H9 (cell line): ENCODE results near the gene CTNNA3. TPM values are rescaled to one million over a fixed set of nuclear protein-coding genes. Genes with fewer than 3 reads are reported as not detected.
"Not testable (repeated sequence)": the region's sequence is repeated elsewhere in the genome, so short reads cannot be mapped to it uniquely, and the experiment has no call there.

ENCODE experiments used
- DNase-seq: peaks from one replicate; pipeline ENCODE4 v3.0.0-alpha.2; 2017
- H2AFZ ChIP-seq: one replicate; pipeline ENCODE4 v1.6.1; 2013; ENCODE audit warnings: mild to moderate bottlenecking, low read length, control low read depth, moderate library complexity
- H2AK5ac ChIP-seq: 2 replicates; pipeline ENCODE4 v1.6.1; 2013; ENCODE audit warnings: low read length, control low read depth, mixed read lengths; ENCODE audit not compliant: insufficient read length
- H2BK120ac ChIP-seq: one replicate; pipeline ENCODE4 v1.6.1; 2013; ENCODE audit warnings: low read depth, mild to moderate bottlenecking, low read length, control low read depth, inconsistent platforms; ENCODE audit not compliant: poor library complexity, severe bottlenecking
- H2BK12ac ChIP-seq: 2 replicates; pipeline ENCODE4 v1.6.1; 2013; ENCODE audit warnings: low read length, control low read depth, mixed read lengths, low read depth; ENCODE audit not compliant: insufficient read length
- H2BK15ac ChIP-seq: 2 replicates; pipeline ENCODE4 v1.6.1; 2013; ENCODE audit warnings: low read depth, low read length, control low read depth
- H2BK20ac ChIP-seq: one replicate; pipeline ENCODE4 v1.6.1; 2013; ENCODE audit warnings: low read depth, mild to moderate bottlenecking, low read length, control low read depth, inconsistent platforms; ENCODE audit not compliant: poor library complexity, severe bottlenecking
- H2BK5ac ChIP-seq: 2 replicates; pipeline ENCODE4 v1.6.1; 2013; ENCODE audit warnings: low read length, control low read depth, mixed read lengths; ENCODE audit not compliant: insufficient read length
- H3K14ac ChIP-seq: 2 replicates; pipeline ENCODE4 v1.6.1; 2013; ENCODE audit warnings: low read length, control low read depth; ENCODE audit not compliant: insufficient read depth
- H3K18ac ChIP-seq: 2 replicates; pipeline ENCODE4 v1.6.1; 2013; ENCODE audit warnings: low read depth, mild to moderate bottlenecking, mixed read lengths, low read length, control low read depth; ENCODE audit not compliant: insufficient read length
- H3K23ac ChIP-seq: 2 replicates; pipeline ENCODE4 v1.6.1; 2013; ENCODE audit warnings: low read length, control low read depth, mixed read lengths, low read depth; ENCODE audit not compliant: insufficient read length
- H3K23me2 ChIP-seq: 2 replicates; pipeline ENCODE4 v1.6.1; 2013; ENCODE audit warnings: low read depth, mild to moderate bottlenecking, mixed read lengths, low read length, control low read depth; ENCODE audit not compliant: insufficient read length, poor library complexity, severe bottlenecking
- H3K27ac ChIP-seq: 2 replicates; pipeline ENCODE4 v1.5.1; 2013; ENCODE audit warnings: low read length, control low read depth, mixed read lengths, low read depth; ENCODE audit not compliant: insufficient read length
- H3K27me3 ChIP-seq: 2 replicates; pipeline ENCODE4 v1.6.1; 2013; ENCODE audit warnings: low read length, control low read depth, inconsistent platforms; ENCODE audit not compliant: insufficient read depth
- H3K4ac ChIP-seq: 2 replicates; pipeline ENCODE4 v1.6.1; 2013; ENCODE audit warnings: low read depth, mild to moderate bottlenecking, control low read depth, inconsistent platforms, low read length, moderate library complexity
- H3K4me1 ChIP-seq: 2 replicates; pipeline ENCODE4 v1.6.1; 2013; ENCODE audit warnings: low read length, control low read depth, inconsistent platforms; ENCODE audit not compliant: insufficient read depth
- H3K4me2 ChIP-seq: 2 replicates; pipeline ENCODE4 v1.6.1; 2013; ENCODE audit warnings: low read length, control low read depth, mixed read lengths; ENCODE audit not compliant: insufficient read length, insufficient read depth
- H3K56ac ChIP-seq: 2 replicates; pipeline ENCODE4 v1.6.1; 2013; ENCODE audit warnings: low read depth, mild to moderate bottlenecking, mixed read lengths, low read length, control low read depth; ENCODE audit not compliant: insufficient read length
- H3K79me1 ChIP-seq: 2 replicates; pipeline ENCODE4 v1.6.1; 2013; ENCODE audit warnings: low read depth, mild to moderate bottlenecking, moderate library complexity, low read length, control low read depth, inconsistent platforms; ENCODE audit not compliant: insufficient read depth, poor library complexity, severe bottlenecking
- H3K79me2 ChIP-seq: 2 replicates; pipeline ENCODE4 v1.6.1; 2013; ENCODE audit warnings: low read length, control low read depth, inconsistent platforms; ENCODE audit not compliant: insufficient read depth
- H3K9ac ChIP-seq: 2 replicates; pipeline ENCODE4 v1.6.1; 2013; ENCODE audit warnings: low read length, control low read depth, mixed read lengths; ENCODE audit not compliant: insufficient read length; ENCODE audit errors: extremely low read depth
- H3K9me3 ChIP-seq: one replicate; pipeline ENCODE4 v1.6.1; 2013; ENCODE audit warnings: low read depth, low read length, inconsistent platforms; ENCODE audit not compliant: control insufficient read depth
- H3T11ph ChIP-seq: one replicate; pipeline ENCODE4 v1.6.1; 2013; ENCODE audit warnings: mild to moderate bottlenecking, low read length, control low read depth, inconsistent platforms
- H4K20me1 ChIP-seq: one replicate; pipeline ENCODE4 v1.6.1; 2013; ENCODE audit not compliant: control insufficient read depth, insufficient read length, insufficient read depth
- H4K5ac ChIP-seq: 2 replicates; pipeline ENCODE4 v1.6.1; 2013; ENCODE audit warnings: low read depth, mild to moderate bottlenecking, mixed read lengths, low read length, control low read depth; ENCODE audit not compliant: insufficient read length
- H4K8ac ChIP-seq: replicated peaks from 2 replicates; pipeline ENCODE4 v1.6.1; 2013; ENCODE audit warnings: low read length, control low read depth, mixed read lengths, low read depth; ENCODE audit not compliant: insufficient read length
- H4K91ac ChIP-seq: 2 replicates; pipeline ENCODE4 v1.6.1; 2013; ENCODE audit warnings: low read depth, mild to moderate bottlenecking, moderate library complexity, mixed read lengths, low read length, control low read depth; ENCODE audit not compliant: insufficient read length
- H3K27ac Mint-ChIP-seq, 3 experiments: 2 replicates in 2 of 3; 3 replicates in 1 of 3; pipeline ENCODE4 v1.8.0; 2020 to 2021; ENCODE audit warnings: mixed read lengths in 3 of 3, mild to moderate bottlenecking in 1 of 3, moderate library complexity in 1 of 3
- H3K27me3 Mint-ChIP-seq: 2 replicates; pipeline ENCODE4 v1.8.0; 2021; ENCODE audit warnings: low read depth, mild to moderate bottlenecking, moderate library complexity, mixed read lengths
- H3K36me3 Mint-ChIP-seq, 3 experiments: 2 replicates in 2 of 3; 3 replicates in 1 of 3; pipeline ENCODE4 v1.8.0; 2020 to 2021; ENCODE audit warnings: low read depth in 3 of 3, mixed read lengths in 3 of 3; ENCODE audit not compliant: insufficient read depth in 1 of 3
- H3K4me1 Mint-ChIP-seq, 2 experiments: 2 replicates each; pipeline ENCODE4 v1.8.0; 2020; ENCODE audit warnings: mixed read lengths in 2 of 2
- H3K4me3 Mint-ChIP-seq, 2 experiments: 2 replicates in 1 of 2; 3 replicates in 1 of 2; pipeline ENCODE4 v1.8.0; 2020 to 2021; ENCODE audit warnings: mild to moderate bottlenecking in 2 of 2, mixed read lengths in 2 of 2, moderate library complexity in 1 of 2
- H3K9me3 Mint-ChIP-seq, 2 experiments: 2 replicates in 1 of 2; 3 replicates in 1 of 2; pipeline ENCODE4 v1.8.0; 2020; ENCODE audit warnings: mild to moderate bottlenecking in 2 of 2, mixed read lengths in 2 of 2, moderate library complexity in 1 of 2
- CTCF ChIP-seq: fragments of 200-600 bp; sonication (generic); conservative IDR thresholded peaks from 3 replicates; pipeline ENCODE4 v1.8.0; 2021; ENCODE audit warnings: antibody characterized with exemption, mild to moderate bottlenecking
- WGBS: extraction: QIAGEN DNeasy Blood & Tissue Kit; methylation state at CpG from one replicate; pipeline ENCODE4 v1.1.7; 2013; ENCODE audit warnings: missing lambda C conversion rate, low lambda C conversion rate, mixed read lengths; ENCODE audit not compliant: insufficient read length; ENCODE audit errors: extremely low coverage; 5-methylcytosine and 5-hydroxymethylcytosine counted together
- total RNA-seq: library from RNA; stranded (reverse); gene quantifications from 2 replicates; pipeline ENCODE4 v1.2.1, GENCODE V29; 2021

The CTNNA3 gene
- total RNA-seq, 1 experiment from 2014 or later, result 3.3 TPM

GRCh38 chr10:66336791-66337190, 1359.2 kb downstream of the CTNNA3 start:
- Histone ChIP-seq H2BK120ac (no peak overlapping the region), H3K4me2 (no peak overlapping the region), H3K4ac (no peak overlapping the region), H2BK5ac (no peak overlapping the region), H2AK5ac (no peak overlapping the region), H3K27me3 (no peaks in the 10 kb centered on the region), H4K5ac (no peak overlapping the region), H3K4me1 (no peaks in the 10 kb centered on the region), H2AFZ (no peak overlapping the region), H2BK20ac (no peak overlapping the region), H3T11ph (no peak overlapping the region), H2BK12ac (no peak overlapping the region), H2BK15ac (no peak overlapping the region), H3K79me2 (no peaks in the 10 kb centered on the region), H4K8ac (no peak overlapping the region), H3K18ac (no peak overlapping the region), H3K9me3 (no peaks in the 10 kb centered on the region), H3K14ac (no peak overlapping the region), H3K56ac (no peak overlapping the region), H3K23ac (no peak overlapping the region), H3K23me2 (no peaks in the 10 kb centered on the region), H4K91ac (no peak overlapping the region), H4K20me1 (no peaks in the 10 kb centered on the region), H3K27ac (no peak overlapping the region), H3K9ac (no peak overlapping the region), H3K79me1 (no peaks in the 10 kb centered on the region)
- peaks cover 10 to 21% (median 18%) of the 10 kb centered on the region in 3 experiments for H3K36me3 Mint-ChIP-seq
- no peaks in the 10 kb centered on the region for H3K27me3 Mint-ChIP-seq
- no peak for DNase-seq
- H3K4me3 Mint-ChIP-seq, result no peak overlapping the region
- H3K27ac Mint-ChIP-seq, result no peak overlapping the region
- H3K9me3 Mint-ChIP-seq, result peaks cover 26 to 33% of the 10 kb centered on the region in 2 experiments
- no peak for TF ChIP-seq CTCF
- H3K4me1 Mint-ChIP-seq, result no peaks in the 10 kb centered on the region

DNA sequence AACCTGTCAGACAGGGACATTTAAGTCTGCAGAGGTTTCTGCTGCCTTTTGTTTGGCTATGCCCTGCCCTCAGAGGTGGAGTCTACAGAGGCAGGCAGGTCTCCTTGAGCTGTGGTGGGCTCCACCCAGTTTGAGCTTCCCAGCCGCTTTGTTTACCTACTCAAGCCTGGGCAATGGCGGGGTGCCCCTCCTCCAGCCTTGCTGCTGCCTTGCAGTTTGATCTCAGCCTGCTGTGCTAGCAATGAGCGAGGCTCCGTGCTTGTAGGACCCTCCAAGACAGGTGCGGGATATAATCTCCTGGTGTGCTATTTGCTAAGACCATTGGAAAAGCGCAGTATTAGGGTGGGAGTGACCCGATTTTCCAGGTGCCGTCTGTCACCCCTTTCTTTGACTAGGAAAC, 1360.2 kb downstream of the CTNNA3 start:
- H4K91ac ChIP-seq, H3K27ac Mint-ChIP-seq, H3K23ac ChIP-seq, H3K4ac ChIP-seq, H4K20me1 ChIP-seq, H3K9me3 ChIP-seq, H3K9ac ChIP-seq, H4K5ac ChIP-seq, H3K27ac ChIP-seq, H3K23me2 ChIP-seq, H3K56ac ChIP-seq, H3K18ac ChIP-seq, DNase-seq, H3K4me2 ChIP-seq, H2BK15ac ChIP-seq, H2BK120ac ChIP-seq, H3K14ac ChIP-seq, H3K4me1 Mint-ChIP-seq, H3T11ph ChIP-seq, H3K79me2 ChIP-seq, H3K27me3 ChIP-seq, H3K79me1 ChIP-seq, H3K4me3 Mint-ChIP-seq, H2BK20ac ChIP-seq, H3K4me1 ChIP-seq, H2AFZ ChIP-seq, H2BK5ac ChIP-seq, H2AK5ac ChIP-seq, H3K27me3 Mint-ChIP-seq, H4K8ac ChIP-seq, H2BK12ac ChIP-seq: not testable (repeated sequence)
- WGBS, result no CpG with 5 or more reads among the region's 8 CpGs
- H3K36me3 Mint-ChIP-seq, result peaks cover 10 to 21% (median 18%) of the 10 kb centered on the region in 3 experiments
- H3K9me3 Mint-ChIP-seq, result peaks cover 26 to 33% of the 10 kb centered on the region in 2 experiments
